ENCODE measurements around the gene SOCS4. TPM values are rescaled to one million over a fixed set of nuclear protein-coding genes. Genes with fewer than 3 reads are reported as not detected.

SOCS4 gene
- total and polyA plus RNA-seq, 7 donors = 4.1 to 23.7 (median 11.7) TPM

GRCh38 chr14:55098561-55098898 lies 71.5 kb downstream of the SOCS4 start:
- 100% methylated on average over 1 of the region's 1 CpG for WGBS, 3 donors
- TF ChIP-seq CTCF (IDR thresholded peaks at IDR 0.05) = no peak
- Histone ChIP-seq H3K9me3 (no peaks in the 10 kb centered on the region), H3K27me3 (ENCODE audit: insufficient read depth in 3 of 3, low read length in 2 of 3) (no peaks in the 10 kb centered on the region), H3K36me3 (ENCODE audit: insufficient read depth in 1 of 2, low read depth in 1 of 2) (no peaks in the 10 kb centered on the region), H3K4me3 (no peak overlapping the region), H3K4me1 (peaks cover 14% of the 10 kb centered on the region), H3K27ac (no peak overlapping the region)
- intact Hi-C loops (cut with DNase I) = loop anchor here (5.0 to 10.0 kb wide), 2 partner anchors 59 to 326 kb away; no protein-coding TSS in a partner anchor
- no peak for ATAC-seq
- no peak for DNase-seq

Other genes with a start within 250 kb of the SOCS4 start
- 1 to 10 TPM in 3 of 4 donors, under 1 TPM in 1; 0.65 to 1.4 (median 1.2) TPM for gene GCH1, start 124.4 kb upstream of the SOCS4 start, total RNA-seq
- gene GCH1, start 124.4 kb upstream of the SOCS4 start, polyA plus RNA-seq = 1 to 10 TPM in 2 of 3 donors, under 1 TPM in 1; 0.91 to 1.2 (median 1.0) TPM
- 1 to 10 TPM in 2 of 4 donors, under 1 TPM in 2; 0.86 to 2.0 (median 0.99) TPM for gene WDHD1, start 137 bp upstream of the SOCS4 start, total RNA-seq
- 1 to 10 TPM in 1 of 3 donors, under 1 TPM in 2; 0.55 to 1.2 (median 0.95) TPM for gene WDHD1, start 137 bp upstream of the SOCS4 start, polyA plus RNA-seq
- gene MAPK1IP1L, start 24.4 kb downstream of the SOCS4 start, total RNA-seq = 10 to 100 TPM; 34.1 to 60.1 (median 56.3) TPM
- 10 to 100 TPM; 17.6 to 46.2 (median 33.5) TPM for gene MAPK1IP1L, start 24.4 kb downstream of the SOCS4 start, polyA plus RNA-seq
- gene LGALS3, start 102.0 kb downstream of the SOCS4 start, total RNA-seq = 10 to 100 TPM; 27.7 to 44.7 (median 38.4) TPM
- 10 to 100 TPM; 45.2 to 71.4 (median 48.6) TPM for gene LGALS3, start 102.0 kb downstream of the SOCS4 start, polyA plus RNA-seq
- under 1 TPM in 2 of 4 donors, not detected in 2; 0.10 to 0.29 TPM for gene DLGAP5, start 164.3 kb downstream of the SOCS4 start, total RNA-seq
- under 1 TPM in 2 of 3 donors, not detected in 1; 0.03 to 0.05 TPM for gene DLGAP5, start 164.3 kb downstream of the SOCS4 start, polyA plus RNA-seq
- gene FBXO34, start 244.2 kb downstream of the SOCS4 start, total RNA-seq = 10 to 100 TPM; 22.6 to 57.4 (median 31.0) TPM
- 10 to 100 TPM in 2 of 3 donors, 1 to 10 TPM in 1; 6.1 to 25.8 (median 23.3) TPM for gene FBXO34, start 244.2 kb downstream of the SOCS4 start, polyA plus RNA-seq

All from psoas muscle (tissue), 8 donors.